A549 treated with DMSO at 1 μM for 4 hours (cell line): Measurements from ENCODE around the gene COL16A1. TPM values are rescaled to one million over a fixed set of nuclear protein-coding genes. Genes with fewer than 3 reads are reported as not detected.

Source experiments
- total RNA-seq: library from RNA; stranded (reverse); fragments of 200-300 nt; extraction: Qiagen RNA extraction; gene quantifications from 5 replicates; pipeline ENCODE4 v1.2.3, GENCODE V29; 2022; ENCODE audit warnings: low read depth

COL16A1 gene
- total RNA-seq, result 4.2 to 7.5 TPM (median 5.3 TPM) in 5 replicates

GRCh38 chr1:31703431-31704270, at the start of gene COL16A1:
COL16A1 (minus strand) TSS chr1:31704017; CDS start chr1:31702193, 1,824 bp downstream.

GRCh38 chr1:31644560-31645273, 59.1 kb downstream of the COL16A1 start, which contains the start of gene PEF1:
PEF1 (minus strand) TSS chr1:31644876; CDS start chr1:31644864, 12 bp downstream.

GRCh38 chr1:31617218-31617915, 86.5 kb downstream of the COL16A1 start, which contains the start of gene HCRTR1:
HCRTR1 (plus strand) TSS chr1:31617689; CDS start chr1:31619193, 1,504 bp downstream.

Other genes starting within 250 kb of the COL16A1 start
- gene TINAGL1, start 127.5 kb downstream of the COL16A1 start, total RNA-seq, result 0.53 to 1.0 TPM (median 0.95 TPM) in 5 replicates
- not detected in 5 replicates for gene HCRTR1, start 86.3 kb downstream of the COL16A1 start, total RNA-seq
- gene PEF1, start 59.1 kb downstream of the COL16A1 start, total RNA-seq, result 42.3 to 48.6 TPM (median 47.8 TPM) in 5 replicates
- gene ADGRB2, start 60.3 kb upstream of the COL16A1 start, total RNA-seq, result 5.7 to 7.7 TPM (median 7.4 TPM) in 5 replicates
- gene SPOCD1, start 112.0 kb upstream of the COL16A1 start, total RNA-seq, result 4.6 to 8.0 TPM (median 5.0 TPM) in 5 replicates
- gene PTP4A2, start 234.4 kb upstream of the COL16A1 start, total RNA-seq, result 218 to 232 TPM (median 223 TPM) in 5 replicates